ENCODE results near the gene DMD. TPM values are rescaled to one million over a fixed set of nuclear protein-coding genes. Genes with fewer than 3 reads are reported as not detected.

Gene DMD
- total RNA-seq, 5 donors from 2014 or later (not counting 1 experiment from before 2014, with no cell fraction given): 0.73 to 1.6 (median 0.88) TPM; not detected in 1

GRCh38 chrX:31070057-31070468, 2141.3 kb downstream of the DMD start:
- ChIA-PET CTCF (no interaction called here), POLR2A (no interaction called here)
- no peaks in the 10 kb centered on the region for H3K36me3 Mint-ChIP-seq
- H3K4me3 Mint-ChIP-seq: no peak overlapping the region
- H3K27ac Mint-ChIP-seq: no peak overlapping the region
- peaks cover 3 to 7% (median 5%) of the 10 kb centered on the region in 3 donors for H3K9me3 Mint-ChIP-seq
- H3K9me3 ChIP-seq: no peaks in the 10 kb centered on the region
- peaks cover 0 to 10% of the 10 kb centered on the region in 2 donors for H3K27me3 Mint-ChIP-seq
- peak in 1 of 4 experiments; percentile 51 for ATAC-seq (replicated peaks in 1 of 4)
- peak in 1 of 35 experiments; percentile 2 for DNase-seq
- no peaks in the 10 kb centered on the region for H3K27me3 ChIP-seq (replicated peaks in 1 of 2; ENCODE audit: control insufficient read depth in 2 of 2, extremely low read depth in 1 of 2, insufficient read depth in 2 of 2, low read length in 1 of 2)
- peaks cover 0 to 12% (median 0%) of the 10 kb centered on the region in 3 donors for H3K4me1 Mint-ChIP-seq
- no peak overlapping the region for H3K4me3 ChIP-seq (ENCODE audit: control insufficient read depth in 1 of 2, extremely low read depth in 1 of 2, low read length in 1 of 2)
- no peaks in the 10 kb centered on the region for H3K4me1 ChIP-seq (ENCODE audit: control insufficient read depth in 1 of 2, extremely low read depth in 1 of 2, insufficient read depth in 2 of 2, low read length in 2 of 2)
- H3K36me3 ChIP-seq (ENCODE audit: control insufficient read depth in 2 of 2, extremely low read depth in 1 of 2, insufficient read depth in 1 of 2, low read length in 1 of 2): no peaks in the 10 kb centered on the region
- H3K27ac ChIP-seq (ENCODE audit: low read length): no peak overlapping the region
